KMS-11 (cell line): ENCODE results near the gene ST8SIA6.

ENCODE experiments used
- H2AFZ ChIP-seq: fragments of 200-600 bp; sonication (generic); 2 replicates; pipeline ENCODE4 v1.6.1; 2016; ENCODE audit warnings: antibody characterized with exemption, mixed run types, low read depth
- H3K27ac ChIP-seq: fragments of 200-600 bp; sonication (generic); 2 replicates; pipeline ENCODE4 v1.6.1; 2016; ENCODE audit warnings: mild to moderate bottlenecking, mixed run types
- H3K27me3 ChIP-seq: fragments of 200-600 bp; sonication (generic); 2 replicates; pipeline ENCODE4 v1.6.1; 2017; ENCODE audit warnings: mild to moderate bottlenecking, low read depth, mixed run types, moderate library complexity; ENCODE audit not compliant: insufficient read depth
- H3K36me3 ChIP-seq: fragments of 200-600 bp; sonication (generic); 2 replicates; pipeline ENCODE4 v1.6.1; 2017; ENCODE audit warnings: mild to moderate bottlenecking, mixed run types; ENCODE audit not compliant: insufficient read depth
- H3K4me1 ChIP-seq: fragments of 200-600 bp; sonication (generic); 2 replicates; pipeline ENCODE4 v1.6.1; 2016; ENCODE audit warnings: mild to moderate bottlenecking, low read depth, mixed run types; ENCODE audit not compliant: poor library complexity, severe bottlenecking
- H3K4me2 ChIP-seq: fragments of 200-600 bp; sonication (generic); 2 replicates; pipeline ENCODE4 v1.7.0; 2016; ENCODE audit warnings: mild to moderate bottlenecking, mixed run types
- H3K4me3 ChIP-seq: fragments of 200-600 bp; sonication (generic); IDR thresholded peaks from 2 replicates; pipeline ENCODE4 v1.6.1; 2017; ENCODE audit warnings: low read depth, low read length, mixed read lengths; ENCODE audit not compliant: insufficient read depth
- H3K79me2 ChIP-seq: fragments of 200-600 bp; sonication (generic); 2 replicates; pipeline ENCODE4 v1.6.1; 2016; ENCODE audit warnings: low read depth, mixed run types; ENCODE audit not compliant: insufficient read depth
- H3K9ac ChIP-seq: fragments of 200-600 bp; sonication (generic); 2 replicates; pipeline ENCODE4 v1.6.1; 2016; ENCODE audit warnings: mild to moderate bottlenecking, mixed run types
- H4K20me1 ChIP-seq: fragments of 200-600 bp; sonication (generic); 2 replicates; pipeline ENCODE4 v1.6.1; 2016; ENCODE audit warnings: mild to moderate bottlenecking, mixed run types; ENCODE audit not compliant: insufficient read depth
- CTCF ChIP-seq: fragments of 200-600 bp; sonication (generic); conservative IDR thresholded peaks from 2 replicates; pipeline ENCODE4 v1.6.1; 2017; ENCODE audit warnings: low read depth, mild to moderate bottlenecking, antibody characterized with exemption, low read length, moderate library complexity, mixed read lengths

Gene ST8SIA6

GRCh38 chr10:17348501-17349349, 105.7 kb downstream of the ST8SIA6 start:
- Histone ChIP-seq H3K4me2 (no peak overlapping the region), H2AFZ (no peak overlapping the region), H4K20me1 (no peaks in the 10 kb centered on the region), H3K27ac (no peak overlapping the region), H3K9ac (no peak overlapping the region), H3K79me2 (no peaks in the 10 kb centered on the region), H3K4me3 (no peak overlapping the region), H3K36me3 (no peaks in the 10 kb centered on the region), H3K27me3 (no peaks in the 10 kb centered on the region), H3K4me1 (no peaks in the 10 kb centered on the region)
- TF ChIP-seq CTCF = no peak

- H3K4me1 ChIP-seq = no peaks in the 10 kb centered on the region
- no peak overlapping the region for H3K4me2 ChIP-seq
- H3K79me2 ChIP-seq = no peaks in the 10 kb centered on the region
- H3K36me3 ChIP-seq = no peaks in the 10 kb centered on the region
- H3K4me3 ChIP-seq = no peak overlapping the region
- no peak overlapping the region for H3K27ac ChIP-seq
- H4K20me1 ChIP-seq = no peaks in the 10 kb centered on the region
- no peaks in the 10 kb centered on the region for H3K27me3 ChIP-seq
- H2AFZ ChIP-seq = no peak overlapping the region
- H3K9ac ChIP-seq = no peak overlapping the region
- no peak for TF ChIP-seq CTCF
Observed at GRCh38 chr10:17348011-17348500, 106.3 kb downstream of the ST8SIA6 start.

- no peaks in the 10 kb centered on the region for H3K36me3 ChIP-seq
- H3K79me2 ChIP-seq = no peaks in the 10 kb centered on the region
- no peak overlapping the region for H3K4me3 ChIP-seq
- no peak for TF ChIP-seq CTCF
- H3K4me2 ChIP-seq = no peak overlapping the region
- H3K9ac ChIP-seq = no peak overlapping the region
- H3K27me3 ChIP-seq = no peaks in the 10 kb centered on the region
- no peak overlapping the region for H3K27ac ChIP-seq
- H2AFZ ChIP-seq = no peak overlapping the region
- H3K4me1 ChIP-seq = no peaks in the 10 kb centered on the region
- H4K20me1 ChIP-seq = no peaks in the 10 kb centered on the region
Observed at GRCh38 chr10:17344206-17344605, 110.2 kb downstream of the ST8SIA6 start.

- Histone ChIP-seq H4K20me1 (no peaks in the 10 kb centered on the region), H3K4me3 (no peak overlapping the region), H3K9ac (no peak overlapping the region), H3K27ac (no peak overlapping the region), H2AFZ (no peak overlapping the region), H3K4me2 (no peak overlapping the region), H3K4me1 (no peaks in the 10 kb centered on the region), H3K36me3 (no peaks in the 10 kb centered on the region), H3K79me2 (no peaks in the 10 kb centered on the region), H3K27me3 (no peaks in the 10 kb centered on the region)
- no peak for TF ChIP-seq CTCF
Observed at GRCh38 chr10:17343118-17343517, 111.3 kb downstream of the ST8SIA6 start.
